Measurements from ENCODE around the gene MIB2. TPM values are rescaled to one million over a fixed set of nuclear protein-coding genes. Genes with fewer than 3 reads are reported as not detected.
A peak's percentile ranks its signal among the peaks of the same experiment; 100 is the strongest.

The MIB2 gene
- total RNA-seq, 1 donor from 2014 or later, result 66.8 TPM

GRCh38 chr1:1610796-1611195, 4.5 kb upstream of the MIB2 start:
- Histone ChIP-seq H3K36me3 (no peaks in the 10 kb centered on the region), H3K9me3 (no peaks in the 10 kb centered on the region), H3K27ac (no peak overlapping the region), H3K4me1 (peaks cover 18% of the 10 kb centered on the region), H3K27me3 (no peaks in the 10 kb centered on the region), H3K4me3 (no peak overlapping the region)
- no peak for DNase-seq (ENCODE audit: extremely low spot score in 2 of 2)
- intact Hi-C loops (cut with DNase I), result no loop called here
- no peak for TF ChIP-seq POLR2AphosphoS5 (IDR thresholded peaks at IDR 0.05; ENCODE audit: insufficient read depth in 1 of 2, low read depth in 1 of 2)

- no peaks in the 10 kb centered on the region for H3K27me3 ChIP-seq
- TF ChIP-seq CTCF (IDR thresholded peaks at IDR 0.05), result no peak
- no peak for TF ChIP-seq POLR2A (IDR thresholded peaks at IDR 0.05)
- TF ChIP-seq POLR2AphosphoS5 (IDR thresholded peaks at IDR 0.05; ENCODE audit: insufficient read depth in 1 of 2, low read depth in 1 of 2), result no peak
- H3K27ac ChIP-seq, result no peak overlapping the region
- H3K9me3 ChIP-seq, result no peaks in the 10 kb centered on the region
- no peak for DNase-seq (ENCODE audit: extremely low spot score in 2 of 2)
- no peak overlapping the region for H3K4me3 ChIP-seq
- no peaks in the 10 kb centered on the region for H3K36me3 ChIP-seq
- intact Hi-C loops (cut with DNase I), result no loop called here
- H3K4me1 ChIP-seq, result peaks cover 26% of the 10 kb centered on the region
Measured at GRCh38 chr1:1612104-1612400, 3.2 kb upstream of the MIB2 start.

GRCh38 chr1:1613509-1614082, 1.7 kb upstream of the MIB2 start:
- Histone ChIP-seq H3K27ac (no peak overlapping the region), H3K4me3 (peak overlapping the region in 1 of 2 donors; percentile 94)

GRCh38 chr1:1614204-1614953, 921 bp upstream of the MIB2 start:
- no peaks in the 10 kb centered on the region for H3K27me3 ChIP-seq
- no peaks in the 10 kb centered on the region for H3K9me3 ChIP-seq
- intact Hi-C loops (cut with DNase I), result loop anchor here (2.0 kb wide), 1 partner anchor 34 kb away; no protein-coding TSS in a partner anchor
- peaks cover 0 to 9% of the 10 kb centered on the region in 2 donors for H3K36me3 ChIP-seq
- H3K27ac ChIP-seq, result peak overlapping the region; percentile 100
- DNase-seq (ENCODE audit: extremely low spot score in 2 of 2), result no peak
- H3K4me3 ChIP-seq, result peak overlapping the region; percentile 92 to 94
- peaks cover 35% of the 10 kb centered on the region for H3K4me1 ChIP-seq
- TF ChIP-seq CTCF (IDR thresholded peaks at IDR 0.05) (no peak), POLR2A (IDR thresholded peaks at IDR 0.05) (no peak), POLR2AphosphoS5 (IDR thresholded peaks at IDR 0.05; ENCODE audit: insufficient read depth in 1 of 2, low read depth in 1 of 2) (no peak)

More at GRCh38 chr1:1613509-1614082, 1.7 kb upstream of the MIB2 start:
- Histone ChIP-seq H3K27me3 (no peaks in the 10 kb centered on the region), H3K36me3 (peaks cover 0 to 9% of the 10 kb centered on the region in 2 donors), H3K9me3 (no peaks in the 10 kb centered on the region), H3K4me1 (peaks cover 35% of the 10 kb centered on the region)
- DNase-seq (ENCODE audit: extremely low spot score in 2 of 2), result no peak
- intact Hi-C loops (cut with DNase I), result loop anchor here (2.0 kb wide), 1 partner anchor 35 kb away; no protein-coding TSS in a partner anchor
- no peak for TF ChIP-seq POLR2AphosphoS5 (IDR thresholded peaks at IDR 0.05; ENCODE audit: insufficient read depth in 1 of 2, low read depth in 1 of 2)
- TF ChIP-seq CTCF (IDR thresholded peaks at IDR 0.05), result no peak
- TF ChIP-seq POLR2A (IDR thresholded peaks at IDR 0.05), result no peak

- intact Hi-C loops (cut with DNase I), result loop anchor here (2.0 kb wide), 1 partner anchor 34 kb away; no protein-coding TSS in a partner anchor
- Histone ChIP-seq H3K36me3 (peaks cover 0 to 9% of the 10 kb centered on the region in 2 donors), H3K9me3 (no peaks in the 10 kb centered on the region), H3K27me3 (no peaks in the 10 kb centered on the region), H3K27ac (peak overlapping the region; percentile 100), H3K4me1 (peaks cover 40% of the 10 kb centered on the region), H3K4me3 (peak overlapping the region; percentile 92 to 94)
- TF ChIP-seq POLR2A (IDR thresholded peaks at IDR 0.05), result no peak
- TF ChIP-seq POLR2AphosphoS5 (IDR thresholded peaks at IDR 0.05; ENCODE audit: insufficient read depth in 1 of 2, low read depth in 1 of 2), result no peak
- no peak for TF ChIP-seq CTCF (IDR thresholded peaks at IDR 0.05)
- DNase-seq (ENCODE audit: extremely low spot score in 2 of 2), result no peak
Measured at GRCh38 chr1:1614954-1615255, 395 bp upstream of the MIB2 start.

Data from vagina (tissue), 2 donors.